Endodermal cell (in vitro differentiated cells): ENCODE measurements around the gene GRB10. TPM values are rescaled to one million over a fixed set of nuclear protein-coding genes. Genes with fewer than 3 reads are reported as not detected.

ENCODE experiments used
- DNase-seq: peaks from one replicate; pipeline ENCODE4 v3.0.0-alpha.2; 2017
- H3K27ac ChIP-seq: 2 replicates; pipeline ENCODE4 v1.5.1; 2013; ENCODE audit warnings: mild to moderate bottlenecking, low read depth, low read length, moderate library complexity
- H3K27me3 ChIP-seq: 2 replicates; pipeline ENCODE4 v1.6.1; 2013; ENCODE audit warnings: mild to moderate bottlenecking, low read length, moderate library complexity; ENCODE audit not compliant: insufficient read depth, control insufficient read depth, poor library complexity, severe bottlenecking
- H3K36me3 ChIP-seq: 2 replicates; pipeline ENCODE4 v1.7.0; 2013; ENCODE audit warnings: mild to moderate bottlenecking, low read length, moderate library complexity; ENCODE audit not compliant: control insufficient read depth, insufficient read depth
- H3K4me1 ChIP-seq: one replicate; pipeline ENCODE4 v1.7.0; 2013; ENCODE audit warnings: low read length; ENCODE audit not compliant: control insufficient read depth, insufficient read depth
- H3K4me3 ChIP-seq: 2 replicates; pipeline ENCODE4 v1.5.1; 2013; ENCODE audit warnings: mild to moderate bottlenecking, low read length, moderate library complexity
- H3K9ac ChIP-seq: 2 replicates; pipeline ENCODE4 v1.6.1; 2013; ENCODE audit warnings: mild to moderate bottlenecking, low read length, moderate library complexity; ENCODE audit not compliant: poor library complexity, severe bottlenecking; ENCODE audit errors: extremely low read depth
- H3K9me3 ChIP-seq: 2 replicates; pipeline ENCODE4 v1.6.1; 2013; ENCODE audit warnings: mild to moderate bottlenecking, low read length, moderate library complexity; ENCODE audit not compliant: control insufficient read depth
- H3K27ac Mint-ChIP-seq: 2 replicates; pipeline ENCODE4 v1.8.0; 2020; ENCODE audit warnings: mixed read lengths
- H3K27me3 Mint-ChIP-seq: 2 replicates; pipeline ENCODE4 v1.8.0; 2021; ENCODE audit warnings: mild to moderate bottlenecking, mixed read lengths; ENCODE audit not compliant: insufficient read depth
- H3K36me3 Mint-ChIP-seq: 2 replicates; pipeline ENCODE4 v1.8.0; 2020; ENCODE audit warnings: low read depth, mixed read lengths
- H3K4me1 Mint-ChIP-seq: 2 replicates; pipeline ENCODE4 v1.8.0; 2020; ENCODE audit warnings: mixed read lengths
- H3K4me3 Mint-ChIP-seq: 2 replicates; pipeline ENCODE4 v1.8.0; 2020; ENCODE audit warnings: mild to moderate bottlenecking, moderate library complexity, mixed read lengths
- H3K9me3 Mint-ChIP-seq: 2 replicates; pipeline ENCODE4 v1.8.0; 2020; ENCODE audit warnings: mild to moderate bottlenecking, mixed read lengths
- CTCF ChIP-seq: fragments of 200-600 bp; sonication (generic); conservative IDR thresholded peaks from 2 replicates; pipeline ENCODE4 v1.5.0; 2021; ENCODE audit warnings: antibody characterized with exemption, mild to moderate bottlenecking
- WGBS, 2 experiments: methylation state at CpG; one replicate each; pipeline versions ENCODE4 v1.1.5 to v1.1.7; 2013; ENCODE audit warnings: missing lambda C conversion rate in 2 of 2, mixed read lengths in 1 of 2; ENCODE audit not compliant: insufficient coverage in 1 of 2, insufficient read length in 1 of 2; 5-methylcytosine and 5-hydroxymethylcytosine counted together
- long read RNA-seq, 4 experiments: library from polyadenylated mRNA in 2 of 4; library from RNA in 1 of 4; library from capped mRNA in 1 of 4; stranded (forward) in 3 of 4; unstranded in 1 of 4; transcript quantifications; one replicate each; pipeline ENCODE4 v2.0.0, GENCODE V29; 2020 to 2021; ENCODE audit warnings: inconsistent platforms in 1 of 4
- polyA plus RNA-seq, 2 experiments: library from polyadenylated mRNA; stranded (reverse); fragments of 50-300 nt; gene quantifications; one replicate each; pipeline ENCODE4 v1.2.3, GENCODE V29; 2013
- total RNA-seq, 2 donors: library from RNA; stranded (reverse); fragmentation: NEBNext Ultra II Directional in 1 of 2; extraction: Animal tissue kit (Norgen Biotek cat#: 25700) in 1 of 2; gene quantifications; 2 replicates in 1 of 2; 3 replicates in 1 of 2; pipeline ENCODE4 v1.2.1, GENCODE V29; 2021

Gene GRB10
- total RNA-seq = 10 to 100 TPM; 71.9 to 97.5 TPM
- 61.1 TPM for polyA plus RNA-seq (2013, experiment 1 of 2)
- polyA plus RNA-seq (2013, experiment 2 of 2) = 56.3 TPM
- long read RNA-seq, experiment 1, full-length matches to known transcripts = 3 of 32 reads
- long read RNA-seq, experiment 1, partial matches to known transcripts = 6 of 32 reads
- long read RNA-seq, experiment 1, other reads (novel, unspliced or antisense) = 23 of 32 reads
- long read RNA-seq, experiment 2, full-length matches to known transcripts = 64 of 182 reads
- long read RNA-seq, experiment 2, partial matches to known transcripts = 6 of 182 reads
- long read RNA-seq, experiment 2, other reads (novel, unspliced or antisense) = 112 of 182 reads
- long read RNA-seq, experiment 3, partial matches to known transcripts = 10 of 39 reads
- long read RNA-seq, experiment 3, other reads (novel, unspliced or antisense) = 28 of 39 reads
- long read RNA-seq, experiment 4, partial matches to known transcripts = 0 of 3 reads
- long read RNA-seq, experiment 4, other reads (novel, unspliced or antisense) = 3 of 3 reads

GRCh38 chr7:50782375-50783208, at the start of gene GRB10:
GRB10 (minus strand) TSS chr7:50782896; CDS start chr7:50732322, 50,574 bp downstream.
- H3K27ac ChIP-seq = peak within 1 kb of the TSS; percentile 26
- Mint-ChIP-seq H3K4me1 (peaks cover 27% of the 10 kb centered on the region), H3K27ac (no peak within 1 kb of the TSS), H3K4me3 (peak within 1 kb of the TSS; percentile 62), H3K36me3 (peaks cover 26% of the 10 kb centered on the region), H3K27me3 (peaks cover 34% of the 10 kb centered on the region), H3K9me3 (peaks cover 9% of the 10 kb centered on the region)
- no peak within 1 kb of the TSS for H3K9ac ChIP-seq
- peak; percentile 82 for DNase-seq
- TF ChIP-seq CTCF = peak; percentile 60
- peaks cover 33% of the 10 kb centered on the region for H3K36me3 ChIP-seq
- no peaks in the 10 kb centered on the region for H3K27me3 ChIP-seq
- 46 to 63% methylated on average over 43 to 95 of the region's 95 CpGs for WGBS, 2 experiments
- peaks cover 4% of the 10 kb centered on the region for H3K4me1 ChIP-seq
- H3K9me3 ChIP-seq = peaks cover 6% of the 10 kb centered on the region
- H3K4me3 ChIP-seq = peak within 1 kb of the TSS; percentile 71

GRCh38 chr7:50828801-50829200, 46.1 kb upstream of the GRB10 start:
- DNase-seq = no peak
- Mint-ChIP-seq H3K27me3 (peaks cover 5% of the 10 kb centered on the region), H3K4me1 (peaks cover 7% of the 10 kb centered on the region), H3K9me3 (no peaks in the 10 kb centered on the region), H3K36me3 (no peaks in the 10 kb centered on the region), H3K27ac (no peak overlapping the region), H3K4me3 (no peak overlapping the region)
- H3K4me1 ChIP-seq = no peaks in the 10 kb centered on the region
- H3K9ac ChIP-seq = no peak overlapping the region
- H3K27ac ChIP-seq = no peak overlapping the region
- TF ChIP-seq CTCF = no peak
- no peaks in the 10 kb centered on the region for H3K9me3 ChIP-seq
- H3K27me3 ChIP-seq = no peaks in the 10 kb centered on the region
- no peak overlapping the region for H3K4me3 ChIP-seq
- WGBS, 2 experiments = 100% methylated on average over 1 to 2 of the region's 2 CpGs
- no peaks in the 10 kb centered on the region for H3K36me3 ChIP-seq

GRCh38 chr7:50828116-50828515, 45.4 kb upstream of the GRB10 start:
- Mint-ChIP-seq H3K4me3 (no peak overlapping the region), H3K36me3 (no peaks in the 10 kb centered on the region), H3K9me3 (no peaks in the 10 kb centered on the region), H3K27ac (no peak overlapping the region), H3K4me1 (peaks cover 7% of the 10 kb centered on the region), H3K27me3 (peaks cover 5% of the 10 kb centered on the region)
- H3K27ac ChIP-seq = no peak overlapping the region
- DNase-seq = no peak
- no peaks in the 10 kb centered on the region for H3K36me3 ChIP-seq
- no peak overlapping the region for H3K9ac ChIP-seq
- 96% methylated on average over 2 of the region's 3 CpGs; no CpG with 5 or more reads in 1 of the 2 experiments for WGBS, 2 experiments
- H3K4me1 ChIP-seq = no peaks in the 10 kb centered on the region
- H3K9me3 ChIP-seq = no peaks in the 10 kb centered on the region
- no peaks in the 10 kb centered on the region for H3K27me3 ChIP-seq
- H3K4me3 ChIP-seq = no peak overlapping the region
- TF ChIP-seq CTCF = no peak
